GM12873 (cell line): ENCODE results near the gene CPNE2.

Source experiments
- CTCF ChIP-seq: IDR thresholded peaks from 2 replicates; pipeline ENCODE4 v1.5.1; 2012; ENCODE audit warnings: low read depth, mild to moderate bottlenecking, moderate library complexity, low read length, control low read depth; ENCODE audit not compliant: insufficient read depth; ENCODE audit errors: missing control alignments

Gene CPNE2

GRCh38 chr16:57144027-57144426, 51.6 kb downstream of the CPNE2 start:
- TF ChIP-seq CTCF: no peak

GRCh38 chr16:57145046-57146021, 53.0 kb downstream of the CPNE2 start:
- no peak for TF ChIP-seq CTCF

GRCh38 chr16:57146040-57146647, 53.8 kb downstream of the CPNE2 start:
- TF ChIP-seq CTCF: no peak

GRCh38 chr16:57146735-57147134, 54.4 kb downstream of the CPNE2 start:
- peak; percentile 50 for TF ChIP-seq CTCF

GRCh38 chr16:57147381-57148221, 55.2 kb downstream of the CPNE2 start:
- no peak for TF ChIP-seq CTCF

GRCh38 chr16:57148481-57148880, 56.1 kb downstream of the CPNE2 start:
- TF ChIP-seq CTCF: no peak

GRCh38 chr16:57149391-57149790, 57.0 kb downstream of the CPNE2 start:
- TF ChIP-seq CTCF: no peak
